Hindlimb muscle (tissue), 1 donor: Measurements from ENCODE around the gene CTNNA2. TPM values are rescaled to one million over a fixed set of nuclear protein-coding genes. Genes with fewer than 3 reads are reported as not detected.

Experiments used
- DNase-seq: peaks from one replicate; pipeline ENCODE4 v3.0.0-alpha.2; 2013
- polyA plus RNA-seq: library from polyadenylated mRNA; unstranded; fragments of 120-200 nt; gene quantifications from one replicate; pipeline ENCODE4 v1.2.1, GENCODE V29; 2013; ENCODE audit not compliant: insufficient read length

CTNNA2 gene
- polyA plus RNA-seq, 1 donor, result 0.59 TPM

GRCh38 chr2:79936715-79937114 is 423.9 kb downstream of the CTNNA2 start:
- no peak for DNase-seq

GRCh38 chr2:79938648-79939047 is 425.8 kb downstream of the CTNNA2 start:
- DNase-seq, result no peak

GRCh38 chr2:79940364-79940763 is 427.5 kb downstream of the CTNNA2 start:
- no peak for DNase-seq

- DNase-seq, result no peak
Observed at GRCh38 chr2:79941179-79941578, 428.3 kb downstream of the CTNNA2 start.

GRCh38 chr2:79944205-79944604 is 431.4 kb downstream of the CTNNA2 start:
- no peak for DNase-seq

GRCh38 chr2:79945653-79946445 is 433.0 kb downstream of the CTNNA2 start:
- no peak for DNase-seq

- DNase-seq, result no peak
Observed at GRCh38 chr2:79947751-79948150, 434.9 kb downstream of the CTNNA2 start.

GRCh38 chr2:79950526-79950925 is 437.7 kb downstream of the CTNNA2 start:
- DNase-seq, result no peak

- no peak for DNase-seq
Observed at GRCh38 chr2:79952616-79953015, 439.8 kb downstream of the CTNNA2 start.

GRCh38 chr2:79960035-79960434 is 447.2 kb downstream of the CTNNA2 start:
- no peak for DNase-seq

GRCh38 chr2:79960519-79960918 is 447.7 kb downstream of the CTNNA2 start:
- DNase-seq, result no peak

- no peak for DNase-seq
Observed at GRCh38 chr2:79964966-79965365, 452.1 kb downstream of the CTNNA2 start.

GRCh38 chr2:79966369-79966768 is 453.5 kb downstream of the CTNNA2 start:
- no peak for DNase-seq

- no peak for DNase-seq
Observed at GRCh38 chr2:79966882-79967281, 454.0 kb downstream of the CTNNA2 start.

GRCh38 chr2:79971807-79972206 is 459.0 kb downstream of the CTNNA2 start:
- DNase-seq, result no peak

- DNase-seq, result peak; percentile 2
Observed at GRCh38 chr2:79972661-79973060, 459.8 kb downstream of the CTNNA2 start.

- DNase-seq, result no peak
Observed at GRCh38 chr2:79975791-79976565, 463.1 kb downstream of the CTNNA2 start.

GRCh38 chr2:79977792-79978191 is 464.9 kb downstream of the CTNNA2 start:
- DNase-seq, result no peak

GRCh38 chr2:79980116-79980515 is 467.3 kb downstream of the CTNNA2 start:
- no peak for DNase-seq

- DNase-seq, result no peak
Observed at GRCh38 chr2:79980816-79981215, 468.0 kb downstream of the CTNNA2 start.

- no peak for DNase-seq
Observed at GRCh38 chr2:79981316-79981715, 468.5 kb downstream of the CTNNA2 start.

GRCh38 chr2:79982445-79982844 is 469.6 kb downstream of the CTNNA2 start:
- no peak for DNase-seq

GRCh38 chr2:79984476-79984875 is 471.6 kb downstream of the CTNNA2 start:
- no peak for DNase-seq

GRCh38 chr2:79985145-79985544 is 472.3 kb downstream of the CTNNA2 start:
- DNase-seq, result no peak
